Thyroid gland (tissue), 4 donors: ENCODE measurements around the gene ARHGEF10L. TPM values are rescaled to one million over a fixed set of nuclear protein-coding genes. Genes with fewer than 3 reads are reported as not detected.

Source experiments
- DNase-seq, 2 donors: peaks; one replicate each; pipeline ENCODE4 v3.0.0-alpha.2; 2019
- H3K27ac ChIP-seq, 3 donors: fragments of 200-600 bp; sonication (generic); 1 replicate in 2 of 3; 2 replicates in 1 of 3; pipeline ENCODE4 v1.5.1; 2016 to 2019; ENCODE audit warnings: mild to moderate bottlenecking in 1 of 3, moderate library complexity in 1 of 3
- H3K27me3 ChIP-seq: fragments of 200-600 bp; sonication (generic); one replicate; pipeline ENCODE4 v1.5.1; 2019
- H3K36me3 ChIP-seq, 2 donors: fragments of 200-600 bp; sonication (generic); one replicate each; pipeline ENCODE4 v1.5.1; 2016 to 2019
- H3K4me1 ChIP-seq, 2 donors: fragments of 200-600 bp; sonication (generic); one replicate each; pipeline ENCODE4 v1.5.1; 2017 to 2019
- H3K4me3 ChIP-seq, 3 donors: fragments of 200-600 bp; sonication (generic); replicated peaks in 1 of 3; 1 replicate in 2 of 3; 2 replicates in 1 of 3; pipeline ENCODE4 v1.5.1; 2016; ENCODE audit warnings: mild to moderate bottlenecking in 1 of 3
- H3K9me3 ChIP-seq: fragments of 200-600 bp; sonication (generic); one replicate; pipeline ENCODE4 v1.5.1; 2017
- CTCF ChIP-seq, 6 experiments: fragments of 200-600 bp in 3 of 6; fragments of 450-650 bp in 3 of 6; sonication (generic) in 3 of 6; IDR thresholded peaks; one replicate each; pipeline ENCODE4 v1.5.1; 2016 to 2019; ENCODE audit warnings: antibody characterized with exemption in 6 of 6, mild to moderate bottlenecking in 2 of 6, inconsistent platforms in 1 of 6, moderate library complexity in 1 of 6
- POLR2A ChIP-seq, 2 donors: fragments of 450-650 bp; IDR thresholded peaks; one replicate each; pipeline ENCODE4 v1.6.1; 2017; ENCODE audit warnings: antibody characterized with exemption in 2 of 2, mild to moderate bottlenecking in 2 of 2, moderate library complexity in 1 of 2
- WGBS, 2 donors: methylation state at CpG; one replicate each; pipeline ENCODE4 v1.1.5; 2017; 5-methylcytosine and 5-hydroxymethylcytosine counted together
- intact Hi-C: fragments of 100-400 bp; cut with DNase I; formaldehyde crosslinking; loops from one replicate; pipeline ENCODE4 v1.15.1; 2023
- total RNA-seq, 4 donors: library from RNA; depleted of rRNA; stranded (reverse); fragments of >200 nt; gene quantifications; one replicate each; pipeline ENCODE4 v1.2.3, GENCODE V29; 2016

ARHGEF10L gene
- total RNA-seq, 4 donors from 2014 or later: 32.2 to 64.5 (median 51.4) TPM

GRCh38 chr1:17546946-17547670 lies 7.6 kb downstream of the ARHGEF10L start:
- Histone ChIP-seq H3K4me1 (peaks cover 17 to 49% of the 10 kb centered on the region in 2 donors), H3K9me3 (no peaks in the 10 kb centered on the region), H3K27ac (peak overlapping the region; percentile 12 to 50 (median 36)), H3K4me3 (no peak overlapping the region), H3K27me3 (no peaks in the 10 kb centered on the region), H3K36me3 (no peaks in the 10 kb centered on the region)
- intact Hi-C loops: no loop called here
- peak; percentile 36 to 47 for DNase-seq
- 69 to 71% methylated on average over 8 of the region's 8 CpGs for WGBS, 2 donors
- TF ChIP-seq CTCF (IDR thresholded peaks at IDR 0.05): no peak
- no peak for TF ChIP-seq POLR2A (IDR thresholded peaks at IDR 0.05)

- TF ChIP-seq POLR2A (IDR thresholded peaks at IDR 0.05) (no peak), CTCF (IDR thresholded peaks at IDR 0.05) (no peak)
- WGBS, 2 donors: 83 to 89% methylated on average over 3 of the region's 3 CpGs
- Histone ChIP-seq H3K4me1 (peaks cover 17 to 51% of the 10 kb centered on the region in 2 donors), H3K9me3 (no peaks in the 10 kb centered on the region), H3K4me3 (no peak overlapping the region), H3K36me3 (no peaks in the 10 kb centered on the region), H3K27me3 (no peaks in the 10 kb centered on the region), H3K27ac (no peak overlapping the region)
- intact Hi-C loops: no loop called here
- DNase-seq: no peak
These were observed 9.9 kb downstream of the ARHGEF10L start for GRCh38 chr1:17549384-17549783.

- H3K4me3 ChIP-seq: no peak overlapping the region
- H3K27me3 ChIP-seq: no peaks in the 10 kb centered on the region
- H3K36me3 ChIP-seq: no peaks in the 10 kb centered on the region
- H3K4me1 ChIP-seq: peaks cover 13 to 38% of the 10 kb centered on the region in 2 donors
- TF ChIP-seq CTCF (IDR thresholded peaks at IDR 0.05): no peak
- no peak for TF ChIP-seq POLR2A (IDR thresholded peaks at IDR 0.05)
- WGBS, 2 donors: 43 to 46% methylated on average over 15 of the region's 15 CpGs
- no peaks in the 10 kb centered on the region for H3K9me3 ChIP-seq
- peak; percentile 32 to 51 for DNase-seq
- intact Hi-C loops: no loop called here
- peak overlapping the region in 2 of 3 donors; percentile 9 to 22 for H3K27ac ChIP-seq
These were observed 11.5 kb downstream of the ARHGEF10L start for GRCh38 chr1:17550729-17551584.

GRCh38 chr1:17551755-17552234 lies 12.3 kb downstream of the ARHGEF10L start:
- H3K27ac ChIP-seq: peak overlapping the region in 1 of 3 donors; percentile 22
- WGBS, 2 donors: 50 to 61% methylated on average over 8 of the region's 8 CpGs
- intact Hi-C loops: no loop called here
- no peaks in the 10 kb centered on the region for H3K27me3 ChIP-seq
- no peak for TF ChIP-seq POLR2A (IDR thresholded peaks at IDR 0.05)
- no peak for TF ChIP-seq CTCF (IDR thresholded peaks at IDR 0.05)
- no peaks in the 10 kb centered on the region for H3K36me3 ChIP-seq
- no peaks in the 10 kb centered on the region for H3K9me3 ChIP-seq
- H3K4me1 ChIP-seq: peaks cover 13 to 35% of the 10 kb centered on the region in 2 donors
- DNase-seq: no peak
- no peak overlapping the region for H3K4me3 ChIP-seq
